ENCODE results near the gene TSPAN9.

Gene TSPAN9

DNA sequence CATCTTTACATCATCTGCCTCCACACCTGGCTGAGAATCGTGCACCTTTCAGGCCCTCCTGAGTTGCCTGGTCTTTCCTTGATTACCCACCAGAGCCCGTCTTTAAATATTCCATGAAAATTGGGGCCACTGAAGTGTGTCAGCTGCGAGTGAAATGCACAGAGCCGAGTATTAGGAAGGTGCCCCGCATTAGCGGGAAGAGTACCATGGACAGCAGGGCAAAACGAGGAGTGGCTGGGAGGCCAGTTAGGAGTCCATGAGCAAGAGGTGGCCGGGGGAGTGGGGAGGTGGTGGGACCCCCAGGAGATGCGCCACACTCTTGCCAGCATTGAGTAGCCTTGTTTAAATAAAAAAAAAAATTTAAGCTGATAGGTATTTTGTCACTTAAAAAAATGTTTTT is 99.6 kb downstream of the TSPAN9 start:
- no peak overlapping the region for H3K4me3 ChIP-seq (ENCODE audit: low read depth, low read length)

DNA sequence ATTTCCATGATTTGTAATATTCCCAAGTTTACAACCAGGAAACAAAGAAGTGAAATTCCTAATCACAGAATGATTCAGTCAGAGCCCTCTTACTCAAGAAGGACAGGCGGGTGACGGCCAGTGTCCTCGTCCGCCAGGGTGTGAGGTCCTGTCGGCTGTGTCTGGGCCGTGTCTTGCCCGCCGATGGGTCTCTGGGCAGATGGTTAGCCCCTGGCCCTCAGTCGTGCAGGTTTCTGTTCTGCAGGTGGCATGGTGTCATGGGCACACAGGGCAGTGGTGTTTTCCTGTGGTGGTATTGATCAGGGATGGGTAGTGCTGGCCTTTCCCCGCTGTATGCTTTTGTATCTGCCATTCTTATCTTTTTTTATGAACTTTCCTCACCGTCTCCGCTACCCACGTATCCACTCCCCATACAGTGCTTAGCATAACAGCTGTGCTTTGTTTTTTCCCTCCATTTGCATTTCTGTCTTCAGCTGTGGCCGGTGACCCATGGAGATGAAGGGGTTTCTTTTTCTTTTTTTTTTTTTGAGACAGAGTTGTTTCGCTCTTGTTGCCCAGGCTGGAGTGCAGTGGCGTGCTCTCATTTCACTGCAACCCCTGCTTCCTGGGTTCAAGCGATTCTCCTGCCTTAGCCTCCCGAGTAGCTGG is 100.7 kb downstream of the TSPAN9 start:
- TF ChIP-seq, protein P1, sequence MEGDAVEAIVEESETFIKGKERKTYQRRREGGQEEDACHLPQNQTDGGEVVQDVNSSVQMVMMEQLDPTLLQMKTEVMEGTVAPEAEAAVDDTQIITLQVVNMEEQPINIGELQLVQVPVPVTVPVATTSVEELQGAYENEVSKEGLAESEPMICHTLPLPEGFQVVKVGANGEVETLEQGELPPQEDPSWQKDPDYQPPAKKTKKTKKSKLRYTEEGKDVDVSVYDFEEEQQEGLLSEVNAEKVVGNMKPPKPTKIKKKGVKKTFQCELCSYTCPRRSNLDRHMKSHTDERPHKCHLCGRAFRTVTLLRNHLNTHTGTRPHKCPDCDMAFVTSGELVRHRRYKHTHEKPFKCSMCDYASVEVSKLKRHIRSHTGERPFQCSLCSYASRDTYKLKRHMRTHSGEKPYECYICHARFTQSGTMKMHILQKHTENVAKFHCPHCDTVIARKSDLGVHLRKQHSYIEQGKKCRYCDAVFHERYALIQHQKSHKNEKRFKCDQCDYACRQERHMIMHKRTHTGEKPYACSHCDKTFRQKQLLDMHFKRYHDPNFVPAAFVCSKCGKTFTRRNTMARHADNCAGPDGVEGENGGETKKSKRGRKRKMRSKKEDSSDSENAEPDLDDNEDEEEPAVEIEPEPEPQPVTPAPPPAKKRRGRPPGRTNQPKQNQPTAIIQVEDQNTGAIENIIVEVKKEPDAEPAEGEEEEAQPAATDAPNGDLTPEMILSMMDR (IDR thresholded peaks at IDR 0.05; ENCODE audit: borderline replicate concordance, insufficient read depth, low read depth, low read length): no peak
- no peak overlapping the region for H3K4me3 ChIP-seq (ENCODE audit: low read depth, low read length)

More for the DNA sequence above, 99.6 kb downstream of the TSPAN9 start:
- TF ChIP-seq, protein P1 (IDR thresholded peaks at IDR 0.05; ENCODE audit: borderline replicate concordance, insufficient read depth, low read depth, low read length): no peak

DNA sequence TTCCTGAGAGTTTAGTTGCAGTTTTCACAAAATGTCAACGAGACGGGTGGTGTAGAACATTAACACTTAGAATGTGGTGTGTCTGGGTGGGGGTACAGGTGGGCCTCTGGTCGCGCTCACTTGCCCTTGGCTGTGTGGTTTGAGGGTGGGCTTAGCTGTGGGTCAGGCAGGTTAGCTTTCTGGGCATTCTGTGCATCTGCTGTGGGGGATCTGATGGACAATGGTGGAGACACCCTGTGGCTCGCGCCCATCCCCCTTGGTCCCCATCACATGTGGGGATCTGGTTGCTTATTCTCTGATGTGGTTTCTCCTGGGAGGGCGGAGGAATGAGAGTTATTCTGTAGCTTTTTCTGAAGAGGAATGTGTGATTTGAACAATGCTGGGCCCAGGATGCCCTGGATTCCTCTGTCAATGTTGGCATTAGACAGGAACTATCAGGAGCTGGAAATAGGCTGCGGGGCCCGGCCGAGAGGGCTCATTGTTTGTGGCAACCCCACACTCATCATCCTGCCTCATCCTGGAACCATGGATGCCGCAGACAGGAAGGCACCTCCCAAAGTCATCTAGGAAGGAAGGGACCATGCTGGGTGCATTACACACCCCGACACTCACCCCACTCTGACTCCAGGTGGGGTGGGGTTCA is 101.6 kb downstream of the TSPAN9 start:
- TF ChIP-seq, protein P1 (IDR thresholded peaks at IDR 0.05; ENCODE audit: borderline replicate concordance, insufficient read depth, low read depth, low read length): no peak

DNA sequence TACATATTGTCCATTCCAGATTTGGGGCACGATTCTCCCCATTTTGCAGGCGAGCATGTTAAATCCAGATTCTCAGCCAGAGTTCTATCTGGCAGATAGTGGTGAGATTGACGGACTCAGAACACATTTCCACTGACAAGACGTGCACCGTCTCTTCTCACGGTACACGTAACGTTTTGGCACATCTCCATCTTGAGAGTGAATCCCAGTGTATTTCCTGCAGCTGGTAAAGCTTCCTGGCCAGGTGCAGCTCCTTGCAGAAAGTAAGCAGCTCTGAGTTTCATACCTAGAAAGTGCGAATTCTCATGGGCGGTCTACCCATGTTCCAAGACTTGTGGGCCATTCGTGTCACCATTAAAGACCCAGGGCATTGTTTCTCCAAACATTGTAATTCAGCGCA is 102.6 kb downstream of the TSPAN9 start:
- TF ChIP-seq, protein P1 (IDR thresholded peaks at IDR 0.05; ENCODE audit: borderline replicate concordance, insufficient read depth, low read depth, low read length): no peak
- H3K4me3 ChIP-seq (ENCODE audit: low read depth, low read length): no peak overlapping the region

More for the DNA sequence above, 101.6 kb downstream of the TSPAN9 start:
- H3K4me3 ChIP-seq (ENCODE audit: low read depth, low read length): no peak overlapping the region

DNA sequence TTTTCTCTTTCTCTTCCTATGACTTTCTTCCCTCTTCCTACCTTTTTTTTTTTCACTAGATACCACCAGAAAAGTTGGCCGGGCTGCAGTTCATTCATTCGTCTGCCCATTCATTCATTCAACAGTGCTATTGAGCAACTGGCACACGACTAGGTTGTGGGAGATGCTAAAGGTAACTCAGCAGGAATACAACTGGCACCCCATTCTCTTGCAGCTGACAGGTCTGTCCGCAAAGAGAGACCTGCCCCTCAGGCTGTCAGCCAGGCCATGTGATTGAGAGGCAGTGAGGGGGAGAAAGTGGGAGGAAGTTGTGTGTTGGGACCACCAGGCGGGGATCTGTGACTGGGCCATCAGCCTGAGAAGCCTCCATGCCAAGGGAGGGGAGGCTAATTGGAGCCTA is 105.2 kb downstream of the TSPAN9 start:
- TF ChIP-seq, protein P1 (IDR thresholded peaks at IDR 0.05; ENCODE audit: borderline replicate concordance, insufficient read depth, low read depth, low read length): no peak
- no peak overlapping the region for H3K4me3 ChIP-seq (ENCODE audit: low read depth, low read length)

DNA sequence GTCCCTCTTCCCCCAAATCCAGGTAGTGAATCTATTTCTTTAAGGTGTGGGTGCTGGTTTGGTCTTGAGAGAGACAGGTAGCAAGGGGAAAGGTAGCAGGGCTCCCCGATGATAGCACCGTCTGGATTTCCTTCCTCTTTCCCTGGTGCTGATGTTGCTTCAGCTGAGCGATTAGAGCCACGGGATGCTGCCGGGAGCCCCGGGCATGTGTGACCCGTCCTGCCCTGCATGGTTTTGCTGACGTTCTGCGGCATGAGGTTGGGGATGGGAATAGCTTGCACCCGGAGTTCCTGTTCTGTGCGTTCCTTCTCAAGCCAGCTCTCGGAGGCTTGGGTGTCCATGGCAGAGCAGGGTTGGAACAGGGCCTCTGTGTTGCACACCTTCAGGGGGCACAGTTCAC is 107.3 kb downstream of the TSPAN9 start:
- TF ChIP-seq, protein P1 (IDR thresholded peaks at IDR 0.05; ENCODE audit: borderline replicate concordance, insufficient read depth, low read depth, low read length): no peak
- no peak overlapping the region for H3K4me3 ChIP-seq (ENCODE audit: low read depth, low read length)
